Activated T-helper 1 cell treated with Interleukin-2 at 50 U/mL for 16 hours (primary cell): ENCODE measurements around the gene TIRAP.

ENCODE experiments used
- DNase-seq: peaks from one replicate; pipeline ENCODE4 v3.0.0-alpha.2; 2020; ENCODE audit warnings: low read depth

Gene TIRAP

DNA sequence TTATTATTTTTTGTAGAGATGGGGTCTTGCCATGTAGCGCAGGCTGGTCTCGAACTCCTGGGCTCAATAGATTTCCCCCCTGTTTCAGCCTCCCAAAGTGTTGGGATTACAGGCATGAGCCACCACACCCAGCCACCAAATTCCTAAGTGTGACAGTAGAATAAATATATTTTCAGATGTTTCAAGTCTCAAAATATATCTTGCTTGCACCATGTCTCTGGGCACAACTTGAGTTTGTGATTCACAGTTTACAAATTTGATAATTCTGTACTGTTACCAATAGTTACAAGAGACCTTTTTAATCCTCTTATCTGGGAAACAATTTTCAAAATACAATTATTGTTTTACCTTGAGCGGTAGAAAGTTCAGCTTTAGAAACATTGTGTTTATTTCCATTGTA, 40.1 kb downstream of the TIRAP start:
- DNase-seq = no peak

DNA sequence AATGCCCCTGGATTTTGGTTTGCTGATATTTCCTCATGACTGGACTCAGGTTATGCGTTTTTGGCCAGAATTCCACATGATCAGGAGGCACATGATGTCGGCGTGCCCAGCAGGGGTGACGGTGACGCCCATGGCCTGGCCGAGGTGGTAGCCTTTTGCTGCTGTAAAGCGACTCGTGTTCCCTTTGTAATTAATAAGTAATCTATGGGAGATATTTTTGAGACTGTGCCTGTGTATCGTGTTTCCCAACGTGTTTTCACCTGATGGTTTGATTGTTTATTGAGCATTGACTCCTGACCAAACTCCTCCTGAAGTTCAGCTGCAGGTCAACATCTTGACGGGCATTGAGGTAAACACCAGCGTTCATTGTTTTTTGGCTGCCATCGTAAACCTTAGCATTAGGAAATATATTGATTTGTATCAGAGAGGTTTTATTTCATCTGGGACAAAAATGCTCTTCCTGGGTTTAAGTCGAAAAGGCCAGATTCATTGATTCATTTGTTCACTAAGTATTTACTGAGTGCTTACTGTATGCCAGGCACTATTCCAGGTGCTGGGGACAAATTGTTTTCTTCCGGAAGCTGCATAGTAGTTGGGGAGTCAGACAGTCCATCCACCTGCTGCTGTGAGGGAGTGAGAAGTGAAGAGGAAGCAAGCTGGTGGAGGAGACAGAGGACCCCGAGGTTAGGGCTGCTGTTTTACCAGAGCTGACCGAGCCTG, 44.5 kb downstream of the TIRAP start:
- DNase-seq = no peak

DNA sequence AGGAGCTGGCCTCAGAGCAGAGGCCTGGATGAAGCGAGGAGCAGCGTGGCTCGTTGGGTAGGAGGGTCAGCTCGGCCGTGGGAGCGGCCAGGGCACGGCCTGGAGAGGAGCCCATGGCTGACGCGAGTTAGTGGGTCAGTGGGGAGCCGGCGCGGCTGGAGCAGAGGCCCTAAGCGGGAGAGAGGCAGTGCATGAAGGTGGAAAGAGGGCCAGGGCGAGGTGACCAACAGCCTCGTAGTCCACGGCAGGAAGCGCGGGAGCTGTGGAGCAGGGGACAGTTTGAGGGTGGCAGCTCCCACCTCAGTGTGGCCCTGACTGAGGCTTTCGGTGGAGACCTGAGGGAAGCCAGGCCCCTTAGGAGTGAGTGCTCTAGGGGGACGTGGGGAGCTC, 45.1 kb downstream of the TIRAP start:
- no peak for DNase-seq

DNA sequence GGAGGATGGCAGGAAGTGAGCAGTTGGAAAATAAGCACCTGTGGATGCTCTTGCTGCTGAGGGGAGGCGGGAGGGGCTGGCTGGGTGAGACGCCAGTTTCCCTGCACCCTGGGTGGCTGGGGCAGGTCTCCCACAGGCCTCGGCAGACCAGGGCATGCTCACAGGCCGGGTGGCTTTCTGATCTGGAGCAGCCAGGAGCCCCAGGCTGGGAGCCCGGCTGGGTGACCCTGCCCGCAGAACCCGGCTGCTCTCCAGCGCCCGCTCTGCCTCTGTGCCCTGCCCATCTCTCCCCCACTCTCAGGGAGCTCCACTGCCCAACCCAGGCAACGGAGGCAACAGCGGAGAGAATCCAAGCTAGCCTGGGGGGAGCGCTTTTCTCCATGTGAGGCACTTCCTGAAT, 45.6 kb downstream of the TIRAP start:
- DNase-seq = no peak

DNA sequence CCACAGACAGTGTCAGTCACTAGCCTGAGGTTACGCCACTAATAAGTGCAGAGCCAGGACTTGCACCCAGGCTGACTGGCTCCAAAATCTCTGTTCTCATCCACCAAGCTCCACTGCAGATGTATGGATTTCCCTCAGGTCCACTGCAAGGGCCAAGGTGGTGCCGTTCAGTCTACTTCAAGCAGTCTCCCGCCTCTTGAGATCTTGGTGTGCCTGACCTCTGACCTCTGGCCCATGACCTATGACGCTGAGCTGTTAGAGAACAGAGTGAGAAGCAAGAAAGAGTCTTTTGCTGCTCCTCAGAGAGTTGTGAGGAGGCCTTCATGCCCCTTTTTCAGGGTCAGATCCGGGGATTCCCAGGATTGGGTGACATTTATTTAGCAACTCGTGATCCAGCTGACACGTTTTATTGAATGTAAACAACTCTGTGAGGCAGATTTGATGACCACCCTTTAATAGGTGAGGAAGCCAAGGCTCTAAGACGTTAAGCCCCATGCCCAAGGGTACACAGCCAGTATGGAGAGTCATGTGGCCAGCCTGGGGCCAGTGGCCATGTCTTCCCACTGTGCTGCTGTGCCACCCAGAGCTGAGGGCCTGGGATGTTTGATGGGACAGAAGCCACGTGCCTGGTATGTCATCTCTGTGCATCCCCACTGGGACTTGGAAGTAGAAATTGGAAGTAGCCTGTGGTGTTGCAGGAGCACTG, 46.2 kb downstream of the TIRAP start:
- DNase-seq = no peak

DNA sequence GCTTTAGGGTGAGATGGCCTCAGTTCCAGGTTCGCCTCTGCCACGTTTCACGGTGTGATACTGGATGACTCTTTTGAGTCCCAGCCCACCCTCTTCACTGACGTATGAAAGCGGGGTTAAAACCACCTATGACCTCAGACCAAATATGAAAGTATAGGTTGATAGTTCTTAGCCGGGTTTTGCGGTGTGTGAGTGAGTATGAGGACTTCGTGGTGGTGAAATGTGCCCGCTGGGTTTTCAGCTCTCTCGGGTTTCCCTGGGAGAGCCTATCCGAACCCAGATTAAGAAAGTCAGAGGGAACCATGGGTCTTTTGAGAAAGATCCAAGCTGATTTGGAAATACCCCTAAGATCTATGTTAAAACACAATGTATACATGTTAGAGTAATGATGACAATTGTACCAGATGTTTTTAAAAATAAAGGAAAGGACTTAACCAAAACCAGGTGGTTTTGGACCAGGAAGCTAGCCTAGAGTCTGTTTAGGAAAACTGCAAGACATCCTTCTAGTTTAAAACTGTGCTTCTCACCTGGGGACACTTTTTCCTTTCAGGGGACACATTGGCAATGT, 46.8 kb downstream of the TIRAP start:
- no peak for DNase-seq

DNA sequence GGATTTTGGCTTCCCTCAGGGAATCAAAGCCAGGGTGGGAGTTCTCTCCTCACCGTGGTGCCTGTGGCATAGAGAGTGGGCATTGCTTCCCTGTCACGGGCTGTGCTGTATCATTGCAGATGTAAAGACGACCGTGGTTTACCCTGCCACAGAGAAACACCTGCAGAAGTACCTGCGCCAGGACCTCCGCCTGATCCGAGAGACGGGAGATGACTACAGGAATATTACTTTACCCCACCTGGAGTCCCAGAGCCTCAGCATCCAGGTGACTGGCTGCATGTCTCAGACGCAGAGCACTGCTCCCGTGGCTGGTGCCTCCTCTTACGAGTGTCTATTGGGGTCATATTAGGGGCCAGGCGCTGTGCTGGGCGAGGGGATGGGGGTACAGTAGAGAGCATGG, 48.4 kb downstream of the TIRAP start:
- DNase-seq = no peak

DNA sequence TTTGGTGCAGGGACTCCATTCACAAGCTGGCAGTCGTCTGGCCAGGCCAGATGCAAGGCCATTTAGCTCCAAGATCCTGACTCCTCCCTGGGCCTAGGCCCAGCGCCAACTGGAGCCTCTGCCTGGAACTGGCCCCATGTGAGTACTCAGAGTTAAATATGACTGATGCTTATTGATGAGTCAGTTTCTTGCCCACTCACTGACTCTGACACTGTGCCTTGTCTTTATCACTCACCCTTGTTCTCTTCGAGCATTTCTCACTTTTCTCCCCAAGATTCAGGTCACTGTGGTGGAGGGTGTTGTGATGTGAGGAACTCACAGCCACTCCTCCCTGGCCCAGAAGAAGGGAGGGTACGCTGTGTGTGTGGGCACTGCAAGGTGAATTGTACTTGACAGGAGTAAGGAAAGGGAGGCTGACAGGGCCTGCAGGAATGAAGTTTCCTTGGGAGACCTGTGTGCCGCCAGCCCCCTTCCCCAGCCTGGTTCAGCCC, 49.4 kb downstream of the TIRAP start:
- no peak for DNase-seq

DNA sequence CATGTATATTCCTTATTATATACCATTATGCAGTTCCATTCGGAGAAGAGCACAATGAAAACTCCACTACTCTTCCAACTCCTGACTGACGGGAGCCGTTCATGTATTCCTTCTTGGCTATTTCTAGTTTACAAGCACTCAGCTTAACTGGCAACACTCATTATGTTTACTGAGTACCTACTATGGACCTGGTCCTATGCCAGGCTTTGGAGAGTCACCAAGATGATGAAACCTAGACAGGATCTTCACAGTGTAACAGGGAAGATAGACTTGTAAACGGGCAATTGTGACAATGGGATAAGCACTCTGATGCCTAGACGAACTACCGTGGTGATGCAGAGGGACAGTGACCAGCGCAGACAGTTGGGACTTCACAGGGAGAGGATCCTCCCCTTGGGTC, 50.2 kb downstream of the TIRAP start:
- no peak for DNase-seq

DNA sequence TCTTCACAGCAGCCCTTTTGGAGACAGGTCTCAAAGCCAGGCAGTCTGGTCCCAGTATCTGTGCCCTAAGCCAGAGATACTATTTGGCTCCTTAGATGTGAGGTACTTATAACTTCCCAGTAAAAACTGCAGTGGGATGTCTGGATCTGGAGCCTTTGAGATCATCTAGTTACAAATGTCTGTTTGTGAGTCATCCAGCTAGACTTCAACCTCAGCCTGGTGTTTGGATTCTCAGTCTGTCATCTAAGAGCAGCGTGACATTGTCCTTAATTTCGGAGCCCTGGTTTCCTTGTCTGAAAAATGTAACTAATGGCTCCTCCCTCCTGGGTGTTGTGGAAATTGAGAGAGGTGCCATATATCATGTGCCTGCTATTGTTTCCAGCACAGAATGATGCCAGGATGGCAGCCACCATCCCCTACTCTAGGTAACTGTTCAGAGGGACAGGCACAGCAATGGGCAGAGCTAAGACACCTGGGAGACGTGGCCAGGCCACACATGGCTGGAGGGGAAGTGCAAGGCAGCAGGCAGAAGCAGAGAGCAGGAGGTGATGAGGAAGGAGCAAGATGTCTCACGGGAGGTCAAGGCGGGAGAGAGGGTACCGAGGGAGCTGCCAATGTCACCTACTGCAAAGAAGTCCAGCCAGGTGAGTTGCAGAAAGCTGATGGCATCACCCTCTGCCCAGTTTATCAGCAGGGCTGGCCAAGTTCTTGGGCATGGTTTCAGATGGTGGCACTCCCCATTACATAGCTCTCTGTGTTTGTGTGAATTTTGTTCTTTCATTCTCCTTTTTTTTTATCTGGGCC, 52.0 kb downstream of the TIRAP start:
- no peak for DNase-seq

DNA sequence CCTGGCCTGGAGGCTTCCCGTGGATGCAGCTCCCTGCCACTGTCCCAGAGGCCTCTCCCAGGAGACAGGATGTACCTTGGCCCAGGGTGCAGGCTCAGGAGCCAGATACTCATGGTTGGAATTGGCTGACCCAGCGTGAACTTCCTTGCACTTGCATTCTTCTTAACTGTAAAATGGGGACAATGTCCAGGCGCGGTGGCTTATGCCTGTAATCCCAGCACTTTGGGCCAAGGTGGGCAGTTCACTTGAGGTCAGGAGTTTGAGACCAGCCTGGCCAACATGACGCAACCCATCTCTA, 52.5 kb downstream of the TIRAP start:
- no peak for DNase-seq

DNA sequence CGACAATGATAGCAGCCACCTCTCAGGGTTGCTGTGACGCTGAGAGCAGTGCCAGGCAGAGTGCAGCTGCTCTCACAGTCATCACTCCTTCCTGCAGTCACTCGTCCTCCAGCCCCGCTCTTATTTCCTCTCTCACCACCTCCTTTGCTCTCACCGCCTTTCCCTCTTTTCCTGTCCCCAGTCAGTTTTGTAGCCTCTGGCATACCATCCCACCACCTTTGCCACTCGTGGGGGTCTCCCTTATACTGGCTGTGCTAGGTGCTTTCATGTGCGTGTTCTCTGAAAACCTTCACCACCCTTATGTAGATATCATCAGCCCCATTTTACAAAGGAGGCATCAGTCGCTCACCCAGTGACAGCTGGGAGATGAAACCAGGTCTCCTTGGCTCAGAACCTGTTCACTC, 53.2 kb downstream of the TIRAP start:
- no peak for DNase-seq

DNA sequence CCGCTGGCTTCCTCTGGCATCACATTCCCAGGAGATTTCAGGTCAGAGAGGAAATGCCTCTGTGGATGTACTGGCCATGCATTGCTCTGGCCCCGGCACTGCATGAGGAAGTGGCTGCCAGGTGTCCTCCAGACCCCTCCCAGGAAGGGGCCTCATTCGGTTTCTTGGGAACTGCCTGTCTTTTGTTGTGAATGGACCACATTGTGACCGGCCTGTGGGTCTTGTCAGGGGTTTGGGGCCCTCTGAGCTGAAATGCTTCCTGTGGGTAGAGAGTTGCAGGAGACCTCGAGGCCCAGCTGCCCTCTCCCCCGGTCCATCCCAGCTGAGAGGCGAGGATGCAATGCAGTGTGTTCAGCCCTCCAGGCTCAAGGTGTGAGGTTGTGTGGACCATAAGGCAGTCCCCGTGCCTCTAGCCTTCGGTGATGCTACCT, 53.8 kb downstream of the TIRAP start:
- DNase-seq = no peak

DNA sequence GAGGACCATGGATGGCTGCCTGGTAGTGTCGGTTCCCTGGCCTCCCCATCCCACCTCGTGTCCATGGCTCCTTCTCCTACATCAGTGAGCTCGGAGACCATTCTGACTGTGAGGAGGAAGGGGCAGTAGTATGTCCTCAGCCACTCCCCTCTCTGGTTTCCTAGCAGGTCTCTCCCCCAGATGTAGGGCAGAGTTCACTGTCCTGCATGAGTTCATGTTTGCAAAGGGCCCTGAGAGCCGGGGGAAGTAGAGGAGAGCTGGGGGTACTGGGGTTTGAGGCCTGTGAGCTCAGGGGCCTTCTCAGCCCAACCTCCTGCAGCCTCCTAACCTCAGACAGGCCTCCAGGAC, 54.2 kb downstream of the TIRAP start:
- no peak for DNase-seq

DNA sequence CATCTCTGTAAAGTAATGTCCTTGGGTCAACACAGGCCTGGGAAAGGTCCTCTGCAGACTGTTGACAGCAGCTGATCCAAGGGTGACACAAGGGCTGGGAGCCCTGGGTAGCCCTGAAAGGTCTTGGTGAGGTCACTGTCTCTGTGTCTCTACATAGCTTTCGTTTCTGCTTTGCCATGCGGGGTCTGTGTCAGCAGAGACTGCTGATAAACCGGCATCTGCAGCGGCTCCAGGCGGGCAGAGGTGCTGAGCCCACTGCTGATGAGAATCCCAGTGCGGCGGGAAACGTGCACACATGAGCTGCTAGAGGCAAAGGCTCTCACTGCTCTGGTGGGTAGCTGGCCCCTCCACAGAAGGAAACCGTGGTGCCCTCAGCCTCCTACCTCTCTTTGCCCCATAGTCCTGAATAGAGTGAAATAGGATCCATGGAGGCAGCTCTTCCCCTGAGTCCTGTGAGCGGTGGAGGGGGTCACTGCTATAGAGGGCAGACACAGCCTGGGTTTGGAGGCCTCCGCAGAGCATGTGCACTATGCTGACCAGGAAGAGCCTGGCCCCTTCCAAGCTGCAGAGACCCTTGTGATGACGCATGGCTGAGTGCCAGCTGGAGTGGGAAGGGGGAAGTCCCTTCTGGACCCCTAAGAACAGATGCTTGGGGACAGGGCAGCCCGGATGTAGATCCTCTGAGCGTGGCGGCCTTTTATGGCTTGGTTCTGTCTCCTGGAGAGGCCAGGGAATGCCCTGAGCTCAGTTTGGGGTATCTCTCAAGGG, 54.8 kb downstream of the TIRAP start:
- DNase-seq = no peak

DNA sequence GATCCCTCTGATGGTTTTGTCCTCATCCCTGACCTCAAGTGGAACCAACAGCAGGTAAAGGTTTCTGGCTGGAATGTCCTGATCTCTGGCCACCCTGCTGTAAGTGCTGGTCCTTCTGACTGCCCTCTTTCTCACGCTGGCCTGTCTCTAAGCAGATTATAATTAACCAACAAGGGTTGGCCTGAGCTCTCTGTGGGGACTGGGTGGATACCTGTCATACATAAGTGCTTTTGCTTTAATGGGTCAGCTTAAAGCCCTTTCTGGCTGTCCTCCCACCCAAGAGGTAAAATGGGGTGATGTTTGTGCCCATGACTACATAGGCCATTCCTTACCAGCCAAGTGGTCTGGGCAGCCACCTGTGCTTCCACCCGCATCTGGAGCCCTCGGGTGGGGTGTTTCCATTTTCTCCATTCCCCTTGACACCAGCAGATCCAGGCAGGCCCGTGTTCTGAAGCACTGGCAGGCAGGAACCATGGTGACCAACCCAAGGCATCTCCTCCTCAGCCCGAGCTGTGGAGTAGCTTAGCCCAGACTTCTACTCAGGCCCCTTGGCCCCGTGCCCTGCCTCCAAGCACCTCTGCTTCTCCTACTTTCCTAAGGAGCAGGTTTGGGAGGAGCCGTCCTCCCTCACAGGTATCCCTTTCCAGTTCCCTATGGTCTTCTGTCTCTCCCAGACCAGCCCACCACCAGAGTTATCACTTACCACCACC, 55.6 kb downstream of the TIRAP start:
- DNase-seq = no peak

DNA sequence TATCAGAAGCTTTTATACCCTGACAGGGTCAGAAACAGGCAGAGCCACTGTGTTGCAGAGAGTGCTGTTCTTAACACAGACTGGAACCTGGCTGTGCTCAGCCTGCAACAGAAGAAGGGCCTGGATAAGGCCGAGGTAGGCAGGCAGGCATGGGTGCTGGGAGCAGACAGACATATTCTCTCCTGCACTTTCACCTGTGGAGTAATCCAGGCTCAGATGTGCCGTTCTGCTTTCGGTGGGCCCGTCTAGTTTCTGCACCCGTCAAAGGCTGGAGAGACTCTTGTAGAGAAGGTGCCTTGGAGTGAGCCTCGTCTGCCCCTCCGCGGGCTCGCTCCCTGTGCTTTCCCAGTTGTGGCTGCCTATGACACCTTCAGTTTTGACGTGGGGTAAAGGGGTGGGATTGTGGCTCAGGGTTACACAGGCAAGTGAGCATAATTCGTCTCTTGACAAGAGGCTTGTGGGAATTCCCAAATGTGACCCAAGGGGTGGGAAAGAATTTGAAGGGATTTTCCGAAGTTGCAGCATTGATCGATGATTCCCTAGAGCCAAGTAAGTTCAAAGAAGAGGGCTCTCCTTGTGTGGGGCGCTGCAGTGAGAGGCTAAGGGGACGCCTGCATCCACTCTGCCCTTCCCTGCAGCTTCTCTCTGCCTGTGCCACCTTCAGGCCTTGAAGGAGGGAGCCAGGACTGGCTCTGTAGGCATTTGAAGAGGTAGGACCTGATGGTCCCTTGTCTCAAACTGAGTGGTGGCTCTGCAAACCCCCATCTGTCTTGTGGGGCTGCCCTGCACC, 56.4 kb downstream of the TIRAP start:
- no peak for DNase-seq

DNA sequence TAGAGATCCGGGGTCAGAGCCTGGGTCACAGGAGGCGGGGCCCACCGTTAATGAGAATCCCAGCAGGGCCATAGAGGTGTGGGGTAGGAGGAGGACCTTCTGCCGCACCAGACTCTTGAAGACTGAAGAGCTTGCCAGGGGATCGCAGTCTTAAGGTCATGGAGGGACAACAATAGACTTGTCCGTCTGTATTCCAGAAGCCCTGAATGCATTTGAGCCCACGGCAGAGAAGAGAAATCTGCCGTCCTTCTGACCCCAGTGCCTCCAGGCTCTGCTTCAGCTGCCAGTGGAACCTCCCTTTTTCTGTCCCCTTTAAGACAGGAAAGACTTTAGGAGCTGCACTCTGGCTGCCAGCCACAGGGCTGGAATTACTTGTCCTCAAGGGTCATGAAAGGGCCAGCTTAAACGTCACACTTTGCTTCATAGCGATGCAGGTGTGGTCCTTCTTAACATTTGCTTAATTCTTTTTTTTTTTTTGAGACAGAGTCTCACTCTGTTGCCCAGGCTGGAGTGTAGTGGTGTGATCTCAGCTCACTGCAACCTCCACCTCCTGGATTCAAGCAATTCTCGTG, 57.1 kb downstream of the TIRAP start:
- no peak for DNase-seq

DNA sequence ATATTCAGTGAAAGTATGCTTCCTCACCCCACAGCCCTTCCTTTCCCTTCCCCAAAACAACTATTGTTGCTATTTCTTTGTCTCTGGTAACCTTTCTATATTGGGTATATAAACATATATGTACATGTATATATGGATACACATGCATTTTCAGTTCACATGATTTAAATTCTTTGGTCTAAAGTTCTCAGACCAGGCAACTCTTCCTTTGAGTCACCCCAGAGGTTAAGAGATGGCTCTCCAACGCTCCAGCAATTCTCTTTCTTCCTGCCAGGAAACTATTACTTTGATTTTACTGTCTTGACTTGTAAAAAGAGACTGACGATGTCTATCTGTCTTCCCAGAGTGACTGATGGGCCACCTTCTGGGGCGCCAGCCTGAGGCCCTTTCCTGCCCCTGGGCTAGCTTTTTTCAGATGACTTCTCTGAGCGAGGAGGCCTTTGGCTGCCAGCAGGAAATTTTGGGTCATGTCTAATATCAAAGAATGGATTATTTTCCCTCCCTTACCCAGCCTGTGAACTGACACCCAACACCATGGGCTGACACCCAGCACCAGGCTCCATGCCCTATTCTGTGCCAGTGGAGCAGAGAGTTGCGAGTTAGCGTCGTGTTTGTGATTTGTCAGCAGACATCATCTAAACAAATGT, 58.2 kb downstream of the TIRAP start:
- DNase-seq = no peak

DNA sequence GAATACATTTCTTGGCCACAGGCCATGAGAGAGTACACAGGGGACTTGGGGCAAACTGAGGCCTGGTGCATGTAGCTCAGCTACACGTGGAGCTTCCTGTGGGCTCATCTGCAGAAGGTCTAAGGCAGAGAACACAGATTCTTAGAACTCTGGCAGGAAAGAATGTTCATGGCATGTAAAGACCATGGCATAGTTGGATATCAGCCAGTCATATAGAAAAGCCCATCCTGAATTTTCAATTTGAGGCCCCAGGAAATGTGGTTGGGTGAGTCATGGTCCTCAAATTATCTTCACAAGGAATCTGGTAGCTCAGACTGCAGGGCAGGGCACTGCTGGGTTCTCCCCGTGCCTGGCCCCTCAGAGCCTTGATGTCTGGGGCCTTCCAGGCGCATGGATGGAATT, 58.9 kb downstream of the TIRAP start:
- DNase-seq = no peak
